ENCODE results near the gene OLA1. TPM values are rescaled to one million over a fixed set of nuclear protein-coding genes. Genes with fewer than 3 reads are reported as not detected.

Gene OLA1
- total and polyA plus RNA-seq, 2 of the 4 experiments (the other 2 are of a cell fraction), result 54.7 to 71.2 TPM

- no peaks in the 10 kb centered on the region for H3K79me1 ChIP-seq (ENCODE audit: low read depth in 1 of 2, low read length in 2 of 2)
- ATAC-seq (ENCODE audit: low read depth) (peak; percentile 80), DNase-seq (peak; percentile 85)
- H2AK9ac ChIP-seq (replicated peaks; ENCODE audit: low read depth, low read length, poor library complexity), result no peak overlapping the region
- dilution Hi-C loops (cut with HindIII; ENCODE audit: low sequenced_read_pairs, unreplicated experiment) (no loop called here), in situ Hi-C loops (cut with MboI; ENCODE audit: low sequenced_read_pairs) (no loop called here), intact Hi-C loops (cut with micrococcal nuclease) (no loop called here)
- no peak overlapping the region for H3K4me3 ChIP-seq (ENCODE audit: insufficient read depth, low read depth, low read length)
- no peaks in the 10 kb centered on the region for H3K9me3 ChIP-seq (ENCODE audit: control insufficient read depth, insufficient read depth, low read length)
- H2BK15ac ChIP-seq (ENCODE audit: low read depth, low read length), result no peak overlapping the region
- H3K9me1 ChIP-seq (ENCODE audit: insufficient read depth, low read length), result 0 out of 2 replicates have a peak, but pooled peaks cover 2% of the 10 kb centered on the region
- H3K23ac ChIP-seq (ENCODE audit: low read depth, low read length), result no peak overlapping the region
- no peak overlapping the region for H3K18ac ChIP-seq (ENCODE audit: low read depth, low read length)
- no peak overlapping the region for H3K14ac ChIP-seq (replicated peaks; ENCODE audit: low read depth, low read length)
- H3K27me3 ChIP-seq (ENCODE audit: control insufficient read depth, insufficient read depth, low read length), result no peaks in the 10 kb centered on the region; the same call in 1 of the 2 replicates
- no peak overlapping the region for H4K91ac ChIP-seq (ENCODE audit: insufficient read depth, low read depth, low read length)
- no peak overlapping the region for H4K5ac ChIP-seq (ENCODE audit: low read depth, low read length)
- no peak overlapping the region for H3K56ac ChIP-seq (ENCODE audit: extremely low read depth, insufficient read depth, low read length)
- no peak overlapping the region for H3K4ac ChIP-seq (ENCODE audit: low read depth, low read length)
- no peak overlapping the region for H3K27ac ChIP-seq (ENCODE audit: insufficient read depth, low read length)
- H4K20me1 ChIP-seq (ENCODE audit: insufficient read depth, low read length), result no peaks in the 10 kb centered on the region
- no peaks in the 10 kb centered on the region for H3K4me1 ChIP-seq (ENCODE audit: control insufficient read depth, insufficient read depth, low read length)
- no peak overlapping the region for H3K9ac ChIP-seq (ENCODE audit: low read depth, low read length)
- no peak overlapping the region for H2AK5ac ChIP-seq (ENCODE audit: low read depth, low read length)
- H2BK120ac ChIP-seq (ENCODE audit: low read depth, low read length), result no peak overlapping the region
- BruUV-seq (replicated peaks), result no TSS peak
- ChIA-PET POLR2A (ENCODE audit: unreplicated experiment) (no interaction called here), CTCF (no interaction called here)
- no peak overlapping the region for H3K4me2 ChIP-seq (ENCODE audit: low read depth, low read length)
- no CpG with 5 or more reads among the region's 1 CpG for WGBS, 2 experiments (ENCODE audit: extremely low coverage in 2 of 2, insufficient read length in 1 of 2)
- H4K8ac ChIP-seq (ENCODE audit: low read depth in 2 of 2, low read length in 2 of 2), result no peak overlapping the region
- no peak for TF ChIP-seq NFE2L2 (IDR thresholded peaks at IDR 0.05; ENCODE audit: low read depth, low read length)
- TF ChIP-seq CEBPB (IDR thresholded peaks at IDR 0.05; ENCODE audit: low read depth, low read length), result peak; percentile 95
- no peak overlapping the region for H2BK20ac ChIP-seq (ENCODE audit: low read depth, low read length)
- no peak overlapping the region for H2AFZ ChIP-seq (replicated peaks; ENCODE audit: low read length, poor library complexity)
- H3K36me3 ChIP-seq (ENCODE audit: control insufficient read depth, insufficient read depth, low read length), result no peaks in the 10 kb centered on the region
- no peak overlapping the region for H2BK5ac ChIP-seq (ENCODE audit: low read depth, low read length, poor library complexity, severe bottlenecking)
Measured at GRCh38 chr2:174259981-174260380, 11.6 kb upstream of the OLA1 start.

Data from IMR-90 (cell line).